Gastrocnemius medialis (tissue), 4 donors: Measurements from ENCODE around the gene TPSD1. TPM values are rescaled to one million over a fixed set of nuclear protein-coding genes. Genes with fewer than 3 reads are reported as not detected.
"Not testable (repeated sequence)": the region's sequence is repeated elsewhere in the genome, so short reads cannot be mapped to it uniquely, and the experiment has no call there.

Experiments
- ATAC-seq, 2 donors: fragments of 150-250 bp; one replicate each; pipeline ENCODE4 v1.9.1; 2016
- DNase-seq, 2 donors: peaks; one replicate each; pipeline ENCODE4 v3.0.0-alpha.2; 2019
- H3K27ac ChIP-seq, 4 donors: fragments of 200-600 bp; sonication (generic); 1 replicate in 1 of 4; 2 replicates in 3 of 4; pipeline ENCODE4 v1.5.1; 2016 to 2018; ENCODE audit warnings: mild to moderate bottlenecking in 2 of 4, moderate library complexity in 1 of 4
- H3K27me3 ChIP-seq, 3 donors: fragments of 200-600 bp; sonication (generic) in 2 of 3; 1 replicate in 1 of 3; 2 replicates in 2 of 3; pipeline versions ENCODE4 v1.5.1 to v1.6.0; 2016 to 2019; ENCODE audit warnings: mild to moderate bottlenecking in 1 of 3, moderate library complexity in 1 of 3
- H3K36me3 ChIP-seq, 2 donors: fragments of 200-600 bp; sonication (generic) in 1 of 2; one replicate each; pipeline ENCODE4 v1.5.1; 2017 to 2018
- H3K4me1 ChIP-seq, 2 donors: fragments of 200-600 bp; sonication (generic) in 1 of 2; one replicate each; pipeline ENCODE4 v1.5.1; 2016 to 2017; ENCODE audit warnings: mild to moderate bottlenecking in 2 of 2
- H3K4me3 ChIP-seq, 4 donors: fragments of 200-600 bp; sonication (generic) in 3 of 4; 1 replicate in 1 of 4; 2 replicates in 3 of 4; pipeline ENCODE4 v1.5.1; 2016 to 2019; ENCODE audit warnings: mild to moderate bottlenecking in 2 of 4
- H3K9me3 ChIP-seq, 3 donors: fragments of 200-600 bp; sonication (generic) in 2 of 3; 1 replicate in 1 of 3; 2 replicates in 2 of 3; pipeline ENCODE4 v1.5.1; 2016 to 2019
- POLR2A ChIP-seq, 2 donors: fragments of 450-650 bp; IDR thresholded peaks; one replicate each; pipeline ENCODE4 v1.6.1; 2017; ENCODE audit warnings: antibody characterized with exemption in 2 of 2, mild to moderate bottlenecking in 2 of 2, moderate library complexity in 2 of 2
- in situ Hi-C, 4 donors: fragments of 200-750 bp; cut with MboI; loops; one replicate each; pipeline versions ENCODE4 v1.15.0 to v1.8.0; 2017; ENCODE audit warnings: low sequenced_read_pairs in 4 of 4
- intact Hi-C: fragments of 100-400 bp; cut with DNase I; formaldehyde crosslinking; loops from one replicate; pipeline ENCODE4 v1.15.1; 2023; ENCODE audit warnings: low total_unique reads
- total RNA-seq, 4 donors: library from RNA; depleted of rRNA; stranded (reverse); fragments of >200 nt; gene quantifications; one replicate each; pipeline versions ENCODE4 v1.1.0 to v1.2.3, GENCODE V29; 2016
- TF ChIP-seq, protein P1 (sequence below), 5 experiments: fragments of 450-650 bp in 3 of 5; fragments of 200-600 bp in 2 of 5; sonication (generic) in 2 of 5; IDR thresholded peaks in 4 of 5; conservative IDR thresholded peaks in 1 of 5; 1 replicate in 4 of 5; 2 replicates in 1 of 5; pipeline ENCODE4 v1.5.1; 2016 to 2019; ENCODE audit warnings: antibody characterized with exemption in 5 of 5, mild to moderate bottlenecking in 3 of 5, moderate library complexity in 3 of 5

TPSD1 gene
- total RNA-seq, 4 donors from 2014 or later, result 2.5 TPM; not detected in 3

DNA sequence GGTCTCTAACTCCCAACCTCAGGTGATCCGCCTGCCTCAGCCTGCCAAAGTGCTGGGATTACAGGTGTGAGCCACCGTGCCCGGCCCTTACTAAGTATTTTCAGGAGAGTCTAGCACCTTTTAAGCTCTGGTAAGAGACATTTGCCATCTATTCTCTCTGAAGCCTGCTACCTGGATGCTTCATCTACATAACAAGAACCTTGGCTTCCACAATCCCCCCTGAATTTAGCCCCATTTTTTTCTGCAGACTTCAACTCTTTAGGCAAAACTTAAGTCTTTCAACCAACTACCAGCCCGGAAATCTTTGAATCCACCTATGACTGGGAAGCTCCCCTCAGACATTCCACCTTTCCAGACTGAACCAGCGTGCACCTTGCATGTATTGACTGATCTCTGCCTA, 39.6 kb downstream of the TPSD1 start:
- H3K9me3 ChIP-seq, result no peaks in the 10 kb centered on the region
- H3K4me1 ChIP-seq, result peaks cover 9 to 10% of the 10 kb centered on the region in 2 donors
- in situ Hi-C loops (no loop called here), intact Hi-C loops (no loop called here)
- H3K36me3 ChIP-seq, result no peaks in the 10 kb centered on the region
- no peak for DNase-seq
- no peak for TF ChIP-seq POLR2A (IDR thresholded peaks at IDR 0.05)
- TF ChIP-seq, protein P1, sequence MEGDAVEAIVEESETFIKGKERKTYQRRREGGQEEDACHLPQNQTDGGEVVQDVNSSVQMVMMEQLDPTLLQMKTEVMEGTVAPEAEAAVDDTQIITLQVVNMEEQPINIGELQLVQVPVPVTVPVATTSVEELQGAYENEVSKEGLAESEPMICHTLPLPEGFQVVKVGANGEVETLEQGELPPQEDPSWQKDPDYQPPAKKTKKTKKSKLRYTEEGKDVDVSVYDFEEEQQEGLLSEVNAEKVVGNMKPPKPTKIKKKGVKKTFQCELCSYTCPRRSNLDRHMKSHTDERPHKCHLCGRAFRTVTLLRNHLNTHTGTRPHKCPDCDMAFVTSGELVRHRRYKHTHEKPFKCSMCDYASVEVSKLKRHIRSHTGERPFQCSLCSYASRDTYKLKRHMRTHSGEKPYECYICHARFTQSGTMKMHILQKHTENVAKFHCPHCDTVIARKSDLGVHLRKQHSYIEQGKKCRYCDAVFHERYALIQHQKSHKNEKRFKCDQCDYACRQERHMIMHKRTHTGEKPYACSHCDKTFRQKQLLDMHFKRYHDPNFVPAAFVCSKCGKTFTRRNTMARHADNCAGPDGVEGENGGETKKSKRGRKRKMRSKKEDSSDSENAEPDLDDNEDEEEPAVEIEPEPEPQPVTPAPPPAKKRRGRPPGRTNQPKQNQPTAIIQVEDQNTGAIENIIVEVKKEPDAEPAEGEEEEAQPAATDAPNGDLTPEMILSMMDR (IDR thresholded peaks at IDR 0.05 in 4 of 5, conservative IDR thresholded peaks at IDR 0.05 in 1 of 5), result no peak
- H3K27me3 ChIP-seq, result peaks cover 25 to 47% (median 38%) of the 10 kb centered on the region in 3 donors
- H3K27ac ChIP-seq, result no peak overlapping the region
- ATAC-seq, result no peak
- H3K4me3 ChIP-seq, result no peak overlapping the region

DNA sequence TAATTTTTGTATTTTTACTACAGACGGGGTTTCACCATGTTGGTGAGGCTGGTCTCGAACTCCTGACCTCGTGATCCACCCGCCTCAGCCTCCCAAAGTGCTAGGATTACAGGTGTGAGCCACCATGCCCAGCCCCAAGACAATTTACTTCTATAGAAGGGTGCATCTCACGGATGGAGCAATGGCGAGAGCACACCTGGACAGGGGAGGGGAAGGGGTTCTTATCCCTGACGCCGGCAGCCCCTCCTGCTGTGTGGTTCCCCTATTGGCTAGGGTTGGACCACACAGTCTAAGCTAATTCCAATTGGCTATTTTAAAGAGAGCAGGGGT, 40.8 kb downstream of the TPSD1 start:
- H3K36me3 ChIP-seq, H3K4me3 ChIP-seq, ATAC-seq, DNase-seq, in situ Hi-C loops, H3K9me3 ChIP-seq: not testable (repeated sequence)
- Histone ChIP-seq H3K4me1 (peaks cover 10 to 15% of the 10 kb centered on the region in 2 donors), H3K27me3 (peaks cover 26 to 46% (median 40%) of the 10 kb centered on the region in 3 donors), H3K27ac (peak overlapping the region; percentile 66 to 82 (median 70))
- intact Hi-C loops, result loop anchor here (1.0 kb wide), 1 partner anchor 83 kb away; no protein-coding TSS in a partner anchor

GRCh38 chr16:1297018-1297696, 41.3 kb downstream of the TPSD1 start:
- Histone ChIP-seq H3K27me3 (peaks cover 31 to 46% (median 43%) of the 10 kb centered on the region in 3 donors), H3K9me3 (no peaks in the 10 kb centered on the region), H3K4me1 (peaks cover 10 to 15% of the 10 kb centered on the region in 2 donors), H3K4me3 (no peak overlapping the region), H3K27ac (peak overlapping the region; percentile 66 to 82 (median 70)), H3K36me3 (no peaks in the 10 kb centered on the region)
- intact Hi-C loops, result loop anchor here (1.0 kb wide), 1 partner anchor 82 kb away; no protein-coding TSS in a partner anchor
- ATAC-seq (peak; percentile 93), DNase-seq (peak; percentile 61 to 75)
- in situ Hi-C loops, result no loop called here
- TF ChIP-seq, protein P1 (IDR thresholded peaks at IDR 0.05 in 4 of 5, conservative IDR thresholded peaks at IDR 0.05 in 1 of 5), result no peak
- peak in 1 of 2 donors; percentile 26 for TF ChIP-seq POLR2A (IDR thresholded peaks at IDR 0.05)

GRCh38 chr16:1298406-1298805, 42.5 kb downstream of the TPSD1 start:
- Histone ChIP-seq H3K9me3 (no peaks in the 10 kb centered on the region), H3K4me3 (no peak overlapping the region), H3K4me1 (peaks cover 10 to 15% of the 10 kb centered on the region in 2 donors), H3K27ac (no peak overlapping the region), H3K27me3 (peaks cover 42 to 45% (median 43%) of the 10 kb centered on the region in 3 donors), H3K36me3 (no peaks in the 10 kb centered on the region)
- TF ChIP-seq POLR2A (IDR thresholded peaks at IDR 0.05), result no peak
- TF ChIP-seq, protein P1 (IDR thresholded peaks at IDR 0.05 in 4 of 5, conservative IDR thresholded peaks at IDR 0.05 in 1 of 5), result no peak
- intact Hi-C loops, result no loop called here
- ATAC-seq (no peak), DNase-seq (no peak)
- in situ Hi-C loops, result no loop called here

DNA sequence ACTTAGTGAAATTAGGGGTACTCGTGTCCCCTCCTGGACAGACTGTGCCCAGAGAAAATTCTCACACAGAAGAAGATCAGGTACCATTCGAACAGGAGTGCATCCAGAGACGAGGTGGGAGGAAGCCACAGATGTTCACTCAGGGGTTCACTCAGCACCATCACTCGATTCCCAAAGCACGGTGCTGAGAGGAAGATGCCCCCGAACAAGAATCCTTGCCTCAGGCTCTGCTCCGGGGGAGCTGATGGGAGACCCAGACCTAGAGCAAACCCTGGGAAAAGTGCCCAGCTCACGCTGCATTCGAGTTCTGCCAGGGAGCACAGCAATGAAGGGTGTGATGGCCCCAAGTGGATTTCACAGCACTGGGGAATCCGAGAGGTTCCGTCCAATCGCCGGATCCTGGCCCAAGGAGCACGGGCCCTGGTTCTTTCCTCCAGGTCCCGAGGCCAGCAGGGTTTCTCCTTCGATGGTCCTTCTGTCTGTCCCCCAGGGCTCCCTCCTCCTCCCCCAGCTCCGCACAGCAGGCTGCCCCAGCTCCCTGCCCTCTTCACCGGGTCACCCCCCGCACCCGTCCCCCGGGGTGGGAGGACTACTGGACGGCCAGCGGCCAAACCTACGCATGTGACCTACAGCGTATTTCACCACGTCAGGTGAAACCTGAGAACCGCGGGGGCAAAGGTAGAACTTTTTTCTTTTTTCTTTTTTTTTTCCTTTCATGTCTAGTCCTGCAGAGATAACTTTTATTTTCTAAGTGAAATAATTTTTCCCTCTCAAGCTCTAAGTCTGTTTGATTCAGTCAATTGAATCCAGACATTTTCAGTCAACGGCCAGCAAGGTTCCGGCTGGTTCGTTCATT, 43.4 kb downstream of the TPSD1 start:
- Histone ChIP-seq H3K9me3 (no peaks in the 10 kb centered on the region), H3K4me1 (peaks cover 10 to 15% of the 10 kb centered on the region in 2 donors), H3K36me3 (no peaks in the 10 kb centered on the region), H3K4me3 (no peak overlapping the region), H3K27me3 (peaks cover 40 to 46% (median 43%) of the 10 kb centered on the region in 3 donors), H3K27ac (no peak overlapping the region)
- no peak for DNase-seq
- intact Hi-C loops (no loop called here), in situ Hi-C loops (no loop called here)
- no peak for ATAC-seq
- TF ChIP-seq, protein P1 (IDR thresholded peaks at IDR 0.05 in 4 of 5, conservative IDR thresholded peaks at IDR 0.05 in 1 of 5), result no peak
- no peak for TF ChIP-seq POLR2A (IDR thresholded peaks at IDR 0.05)
